Ovary (tissue), 3 donors: ENCODE data around the gene NCOA3.

Experiments
- CTCF ChIP-seq, 3 donors: fragments of 450-650 bp in 2 of 3; fragments of 200-600 bp in 1 of 3; IDR thresholded peaks; one replicate each; pipeline versions ENCODE4 v1.5.1 to v1.8.0; 2016 to 2022; ENCODE audit warnings: antibody characterized with exemption in 3 of 3, mild to moderate bottlenecking in 1 of 3
- EP300 ChIP-seq: sonication (generic); formaldehyde crosslinking; IDR thresholded peaks from one replicate; pipeline ENCODE4 v1.6.1; 2017; ENCODE audit warnings: antibody characterized with exemption
- POLR2A ChIP-seq: fragments of 450-650 bp; IDR thresholded peaks from one replicate; pipeline ENCODE4 v1.6.1; 2017; ENCODE audit warnings: antibody characterized with exemption, mild to moderate bottlenecking, moderate library complexity
- donor health status: DM: no; HTN: no; CAD: no.

- TF ChIP-seq CTCF (IDR thresholded peaks at IDR 0.05) = no peak
- no peak for TF ChIP-seq POLR2A
- no peak for TF ChIP-seq EP300
These were observed 104.8 kb downstream of the NCOA3 start for GRCh38 chr20:47606414-47606982.
